ENCODE measurements around the gene FOLR2.

- TF ChIP-seq YY1 (IDR thresholded peaks at IDR 0.05; ENCODE audit: extremely low read depth, insufficient replicate concordance, low read depth, low read length) = no peak
- no peak for TF ChIP-seq CTCF (IDR thresholded peaks at IDR 0.05 in 2 of 3, conservative IDR thresholded peaks at IDR 0.05 in 1 of 3; ENCODE audit: borderline replicate concordance in 1 of 3, insufficient read depth in 1 of 3, low read depth in 2 of 3, low read length in 2 of 3)
- no peak for TF ChIP-seq POLR2A (IDR thresholded peaks at IDR 0.05; ENCODE audit: borderline replicate concordance, extremely low read depth, insufficient read depth, insufficient read length)
- no peak for TF ChIP-seq ATF3 (IDR thresholded peaks at IDR 0.05)
- TF ChIP-seq REST (IDR thresholded peaks at IDR 0.05; ENCODE audit: low read depth) = no peak
- no peak for TF ChIP-seq ZFX (IDR thresholded peaks at IDR 0.05)
- TF ChIP-seq RAD21 (IDR thresholded peaks at IDR 0.05; ENCODE audit: low read depth) = no peak
- no peak for TF ChIP-seq POLR2AphosphoS5 (IDR thresholded peaks at IDR 0.05; ENCODE audit: low read depth, low read length)
- TF ChIP-seq EZH2 (IDR thresholded peaks at IDR 0.05) = no peak
These were observed 7.5 kb upstream of the FOLR2 start for GRCh38 chr11:72209101-72209500.
